GM12872 (cell line): ENCODE measurements around the gene SYNE4.
A peak's percentile ranks its signal among the peaks of the same experiment; 100 is the strongest.

Source experiments
- TF ChIP-seq, protein P1 (sequence below): IDR thresholded peaks from 3 replicates; pipeline ENCODE4 v1.5.1; 2011; ENCODE audit warnings: low read depth, mild to moderate bottlenecking, low read length, moderate library complexity; ENCODE audit not compliant: insufficient read depth

Gene SYNE4

GRCh38 chr19:36006955-36007354 is 1.7 kb downstream of the SYNE4 start:
- TF ChIP-seq, protein P1, sequence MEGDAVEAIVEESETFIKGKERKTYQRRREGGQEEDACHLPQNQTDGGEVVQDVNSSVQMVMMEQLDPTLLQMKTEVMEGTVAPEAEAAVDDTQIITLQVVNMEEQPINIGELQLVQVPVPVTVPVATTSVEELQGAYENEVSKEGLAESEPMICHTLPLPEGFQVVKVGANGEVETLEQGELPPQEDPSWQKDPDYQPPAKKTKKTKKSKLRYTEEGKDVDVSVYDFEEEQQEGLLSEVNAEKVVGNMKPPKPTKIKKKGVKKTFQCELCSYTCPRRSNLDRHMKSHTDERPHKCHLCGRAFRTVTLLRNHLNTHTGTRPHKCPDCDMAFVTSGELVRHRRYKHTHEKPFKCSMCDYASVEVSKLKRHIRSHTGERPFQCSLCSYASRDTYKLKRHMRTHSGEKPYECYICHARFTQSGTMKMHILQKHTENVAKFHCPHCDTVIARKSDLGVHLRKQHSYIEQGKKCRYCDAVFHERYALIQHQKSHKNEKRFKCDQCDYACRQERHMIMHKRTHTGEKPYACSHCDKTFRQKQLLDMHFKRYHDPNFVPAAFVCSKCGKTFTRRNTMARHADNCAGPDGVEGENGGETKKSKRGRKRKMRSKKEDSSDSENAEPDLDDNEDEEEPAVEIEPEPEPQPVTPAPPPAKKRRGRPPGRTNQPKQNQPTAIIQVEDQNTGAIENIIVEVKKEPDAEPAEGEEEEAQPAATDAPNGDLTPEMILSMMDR, result no peak

DNA sequence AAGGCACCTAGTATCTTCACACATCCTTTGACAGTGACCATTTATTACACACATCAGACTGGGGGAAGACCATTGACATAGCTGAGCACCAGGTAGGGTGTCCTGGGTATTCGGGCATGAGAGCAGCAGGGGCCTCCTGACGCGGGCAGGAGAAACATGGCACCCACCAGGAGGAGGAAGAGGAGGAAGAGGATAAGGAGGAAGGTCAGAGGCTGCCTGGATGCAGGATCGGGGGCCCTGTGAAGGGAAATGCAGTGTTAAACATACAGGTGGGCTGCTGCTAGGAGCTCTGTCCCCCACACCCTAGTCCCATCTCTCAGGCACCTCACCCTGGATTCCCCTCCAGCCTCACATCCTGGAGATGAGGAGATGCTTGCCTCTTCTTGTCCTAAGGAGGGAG is 5.3 kb downstream of the SYNE4 start:
- TF ChIP-seq, protein P1, result no peak

DNA sequence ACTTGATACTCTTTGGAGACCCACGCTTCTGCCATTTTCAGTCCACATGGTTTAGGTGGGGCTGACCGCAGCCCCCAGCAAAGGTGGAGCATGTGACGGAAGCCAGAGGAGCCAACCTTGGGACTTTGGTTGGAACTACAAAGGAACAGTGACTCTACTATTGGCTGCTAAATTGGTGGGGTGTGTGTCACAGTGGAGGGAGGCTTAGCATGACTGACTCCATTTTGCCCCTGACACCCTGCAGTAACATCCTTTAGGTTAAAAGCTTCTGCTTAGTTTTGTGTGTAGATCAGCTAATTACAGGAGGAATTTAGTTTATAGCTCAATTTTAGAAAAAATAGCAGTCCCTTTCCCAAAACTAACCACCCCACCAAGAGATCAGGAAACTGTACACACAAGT is 7.0 kb downstream of the SYNE4 start:
- TF ChIP-seq, protein P1, result no peak

DNA sequence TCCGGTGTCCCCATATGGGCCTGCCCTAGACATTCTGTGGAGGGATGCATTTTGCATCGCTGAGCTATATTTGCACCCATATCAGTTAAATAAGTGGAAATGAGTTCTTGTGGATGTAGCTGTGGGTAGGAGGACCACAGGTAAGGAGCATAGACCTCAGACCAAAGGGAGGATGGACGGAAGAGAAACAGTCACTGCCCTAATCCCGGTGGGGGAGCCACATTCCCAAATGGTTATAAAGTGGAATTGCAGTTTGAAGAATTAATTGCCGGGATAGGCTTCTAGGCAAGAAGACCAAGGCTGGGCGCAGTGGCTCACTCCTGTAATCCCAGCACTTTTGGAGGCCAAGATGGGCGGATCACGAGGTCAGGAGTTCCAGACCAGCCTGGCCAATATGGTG is 11.8 kb downstream of the SYNE4 start:
- TF ChIP-seq, protein P1, result no peak

- TF ChIP-seq, protein P1, result 0 out of 3 replicates have a peak, but pooled peaks have one; percentile 5
Observed at GRCh38 chr19:35995048-35995993, 13.3 kb downstream of the SYNE4 start, which contains the start of gene SDHAF1. SDHAF1 (plus strand) TSS chr19:35995188; CDS start chr19:35995275, 87 bp downstream.

- TF ChIP-seq, protein P1, result peak; percentile 38; the same call in 2 of the 3 replicates
Observed at GRCh38 chr19:35993923-35994598, 14.6 kb downstream of the SYNE4 start.
